Measurements from ENCODE around the gene TBC1D16. TPM values are rescaled to one million over a fixed set of nuclear protein-coding genes. Genes with fewer than 3 reads are reported as not detected.

TBC1D16 gene, protein sequence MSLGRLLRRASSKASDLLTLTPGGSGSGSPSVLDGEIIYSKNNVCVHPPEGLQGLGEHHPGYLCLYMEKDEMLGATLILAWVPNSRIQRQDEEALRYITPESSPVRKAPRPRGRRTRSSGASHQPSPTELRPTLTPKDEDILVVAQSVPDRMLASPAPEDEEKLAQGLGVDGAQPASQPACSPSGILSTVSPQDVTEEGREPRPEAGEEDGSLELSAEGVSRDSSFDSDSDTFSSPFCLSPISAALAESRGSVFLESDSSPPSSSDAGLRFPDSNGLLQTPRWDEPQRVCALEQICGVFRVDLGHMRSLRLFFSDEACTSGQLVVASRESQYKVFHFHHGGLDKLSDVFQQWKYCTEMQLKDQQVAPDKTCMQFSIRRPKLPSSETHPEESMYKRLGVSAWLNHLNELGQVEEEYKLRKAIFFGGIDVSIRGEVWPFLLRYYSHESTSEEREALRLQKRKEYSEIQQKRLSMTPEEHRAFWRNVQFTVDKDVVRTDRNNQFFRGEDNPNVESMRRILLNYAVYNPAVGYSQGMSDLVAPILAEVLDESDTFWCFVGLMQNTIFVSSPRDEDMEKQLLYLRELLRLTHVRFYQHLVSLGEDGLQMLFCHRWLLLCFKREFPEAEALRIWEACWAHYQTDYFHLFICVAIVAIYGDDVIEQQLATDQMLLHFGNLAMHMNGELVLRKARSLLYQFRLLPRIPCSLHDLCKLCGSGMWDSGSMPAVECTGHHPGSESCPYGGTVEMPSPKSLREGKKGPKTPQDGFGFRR
- total RNA-seq (2021) = 82.7 and 85.8 TPM in 2 replicates
- long read RNA-seq, full-length matches to known transcripts = 32 of 212 reads
- long read RNA-seq, partial matches to known transcripts = 71 of 212 reads
- long read RNA-seq, other reads (novel, unspliced or antisense) = 109 of 212 reads

DNA sequence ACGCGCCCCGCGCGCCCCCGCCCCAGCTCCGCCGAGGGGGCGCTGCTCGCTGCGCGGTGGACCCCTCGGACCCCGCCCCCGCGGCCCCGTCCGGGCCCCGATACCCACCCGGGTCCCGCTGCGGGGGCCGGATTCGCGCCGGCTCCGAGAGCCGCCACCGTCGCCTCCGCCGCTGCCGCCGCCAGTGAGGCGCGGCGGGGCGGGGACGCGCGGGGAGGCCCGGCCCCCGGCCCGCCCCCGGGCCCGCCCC lies at the start of gene TBC1D16:
TSS of gene TBC1D16 (minus strand) at position 186 of the 250 bp plus-strand sequence. CDS start 22,325 bp downstream, outside the sequence.
- Histone ChIP-seq H2AFZ (ENCODE audit: low read length) (no peak within 1 kb of the TSS), H4K5ac (ENCODE audit: insufficient read length, low read depth, low read length) (no peak within 1 kb of the TSS)
- peaks cover 30 to 39% of the 10 kb centered on the region in 2 experiments for H3K4me1 Mint-ChIP-seq

More for the DNA sequence above, at the start of gene TBC1D16:
- H3K9me3 Mint-ChIP-seq = no peaks in the 10 kb centered on the region
- H3K4me3 Mint-ChIP-seq = peak within 1 kb of the TSS; percentile 95 to 96
- no peak within 1 kb of the TSS for H4K8ac ChIP-seq (replicated peaks; ENCODE audit: insufficient read length, low read depth, low read length)
- no peaks in the 10 kb centered on the region; the same call in 1 of the 2 replicates for H3K4me1 ChIP-seq (ENCODE audit: insufficient read depth, low read length)
- DNase-seq = no peak
- no peak within 1 kb of the TSS for H4K91ac ChIP-seq (ENCODE audit: insufficient read length, low read depth, low read length)
- peak within 1 kb of the TSS; percentile 43 to 98 (median 93) for H3K27ac Mint-ChIP-seq
- peaks cover 29% of the 10 kb centered on the region; the same call in 1 of the 2 replicates for H3K79me2 ChIP-seq (ENCODE audit: insufficient read depth, low read length)
- peak within 1 kb of the TSS; percentile 96 for H3K14ac ChIP-seq (ENCODE audit: insufficient read depth, low read length)
- H2BK15ac ChIP-seq (ENCODE audit: low read depth, low read length) = no peak within 1 kb of the TSS
- no peak within 1 kb of the TSS for H2BK5ac ChIP-seq (ENCODE audit: insufficient read length, low read length)
- H3K4ac ChIP-seq (ENCODE audit: low read depth, low read length) = no peak within 1 kb of the TSS
- no peaks in the 10 kb centered on the region for H3K27me3 ChIP-seq (ENCODE audit: insufficient read depth, low read length)
- no peak within 1 kb of the TSS for H2BK120ac ChIP-seq (ENCODE audit: low read depth, low read length, poor library complexity, severe bottlenecking)
- peaks cover 3 to 10% (median 7%) of the 10 kb centered on the region in 3 experiments; a peak in 5 of 7 replicates for H3K36me3 Mint-ChIP-seq (ENCODE audit: insufficient read depth in 1 of 3, low read depth in 3 of 3)
- no CpG with 5 or more reads among the region's 46 CpGs for WGBS (ENCODE audit: extremely low coverage, insufficient read length, low lambda C conversion rate)
- H2AK5ac ChIP-seq (ENCODE audit: insufficient read length, low read length) = no peak within 1 kb of the TSS
- no peak within 1 kb of the TSS for H2BK20ac ChIP-seq (ENCODE audit: low read depth, low read length, poor library complexity, severe bottlenecking)
- no peak within 1 kb of the TSS for H3K27ac ChIP-seq (ENCODE audit: insufficient read length, low read depth, low read length)
- TF ChIP-seq, protein P1, sequence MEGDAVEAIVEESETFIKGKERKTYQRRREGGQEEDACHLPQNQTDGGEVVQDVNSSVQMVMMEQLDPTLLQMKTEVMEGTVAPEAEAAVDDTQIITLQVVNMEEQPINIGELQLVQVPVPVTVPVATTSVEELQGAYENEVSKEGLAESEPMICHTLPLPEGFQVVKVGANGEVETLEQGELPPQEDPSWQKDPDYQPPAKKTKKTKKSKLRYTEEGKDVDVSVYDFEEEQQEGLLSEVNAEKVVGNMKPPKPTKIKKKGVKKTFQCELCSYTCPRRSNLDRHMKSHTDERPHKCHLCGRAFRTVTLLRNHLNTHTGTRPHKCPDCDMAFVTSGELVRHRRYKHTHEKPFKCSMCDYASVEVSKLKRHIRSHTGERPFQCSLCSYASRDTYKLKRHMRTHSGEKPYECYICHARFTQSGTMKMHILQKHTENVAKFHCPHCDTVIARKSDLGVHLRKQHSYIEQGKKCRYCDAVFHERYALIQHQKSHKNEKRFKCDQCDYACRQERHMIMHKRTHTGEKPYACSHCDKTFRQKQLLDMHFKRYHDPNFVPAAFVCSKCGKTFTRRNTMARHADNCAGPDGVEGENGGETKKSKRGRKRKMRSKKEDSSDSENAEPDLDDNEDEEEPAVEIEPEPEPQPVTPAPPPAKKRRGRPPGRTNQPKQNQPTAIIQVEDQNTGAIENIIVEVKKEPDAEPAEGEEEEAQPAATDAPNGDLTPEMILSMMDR (conservative IDR thresholded peaks at IDR 0.05) = no peak
- H3K56ac ChIP-seq (ENCODE audit: insufficient read length, low read depth, low read length) = no peak within 1 kb of the TSS
- H3K27me3 Mint-ChIP-seq (ENCODE audit: low read depth) = no peaks in the 10 kb centered on the region
- H3T11ph ChIP-seq (ENCODE audit: low read length) = no peak within 1 kb of the TSS
- H3K23me2 ChIP-seq (ENCODE audit: insufficient read length, low read depth, low read length, poor library complexity, severe bottlenecking) = peaks cover 12% of the 10 kb centered on the region
- H3K79me1 ChIP-seq (ENCODE audit: insufficient read depth, low read depth, low read length, poor library complexity, severe bottlenecking) = peaks cover 7% of the 10 kb centered on the region
- no peak within 1 kb of the TSS for H2BK12ac ChIP-seq (ENCODE audit: insufficient read length, low read depth, low read length)
- H4K20me1 ChIP-seq (ENCODE audit: control insufficient read depth, insufficient read depth, insufficient read length) = peaks cover 2% of the 10 kb centered on the region
- H3K23ac ChIP-seq (ENCODE audit: insufficient read length, low read depth, low read length) = no peak within 1 kb of the TSS
- H3K4me2 ChIP-seq (ENCODE audit: insufficient read depth, insufficient read length, low read length) = peak within 1 kb of the TSS; percentile 91
- no peaks in the 10 kb centered on the region for H3K9me3 ChIP-seq (ENCODE audit: control insufficient read depth, low read depth, low read length)
- peak within 1 kb of the TSS; percentile 94 for H3K18ac ChIP-seq (ENCODE audit: insufficient read length, low read depth, low read length)
- H3K9ac ChIP-seq (ENCODE audit: extremely low read depth, insufficient read length, low read length) = peak within 1 kb of the TSS; percentile 79
